GM18498 (cell line): ENCODE results near the gene PTPRT.

Experiments used
- ATAC-seq: cut with Tn5 transposase; IDR thresholded peaks from one replicate; pipeline ENCODE4 v1.9.1; 2021; ENCODE audit warnings: mild to moderate bottlenecking, moderate library complexity; ENCODE audit not compliant: unreplicated experiment

PTPRT gene

DNA sequence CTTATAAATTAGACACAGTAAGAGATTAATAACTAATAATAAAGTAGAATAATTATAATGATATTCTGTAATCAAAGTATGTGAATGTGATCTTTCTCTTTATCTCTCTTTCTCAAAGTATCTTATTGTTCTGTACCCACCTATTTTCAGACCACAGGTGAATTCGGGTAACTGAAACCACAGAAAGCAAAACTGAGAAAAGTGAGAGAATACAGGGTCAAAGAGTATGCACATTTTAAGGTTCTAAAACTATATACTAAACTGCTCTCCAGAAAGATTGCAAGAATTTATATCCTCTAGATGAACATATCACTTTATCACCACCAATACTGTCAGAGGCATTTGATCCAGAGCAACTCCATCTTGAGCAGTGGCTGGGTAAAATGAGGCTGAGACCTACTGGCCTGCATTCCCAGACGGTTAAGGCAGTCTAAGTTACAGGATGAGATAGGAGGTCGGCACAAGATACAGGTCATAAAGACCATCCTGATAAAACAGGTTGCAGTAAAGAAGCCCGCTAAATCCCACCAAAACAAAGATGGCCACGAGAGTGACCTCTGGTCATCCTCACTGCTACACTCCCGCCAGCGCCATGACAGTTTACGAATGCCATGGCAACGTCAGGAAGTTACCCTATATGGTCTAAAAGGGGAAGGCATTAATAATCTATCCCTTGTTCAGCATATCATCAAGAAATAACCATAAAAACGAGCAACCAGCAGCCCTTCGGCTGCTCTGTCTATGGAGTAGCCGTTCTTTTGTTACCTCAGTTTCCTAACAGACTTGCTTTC, 211.3 kb downstream of the PTPRT start:
- ATAC-seq: no peak

DNA sequence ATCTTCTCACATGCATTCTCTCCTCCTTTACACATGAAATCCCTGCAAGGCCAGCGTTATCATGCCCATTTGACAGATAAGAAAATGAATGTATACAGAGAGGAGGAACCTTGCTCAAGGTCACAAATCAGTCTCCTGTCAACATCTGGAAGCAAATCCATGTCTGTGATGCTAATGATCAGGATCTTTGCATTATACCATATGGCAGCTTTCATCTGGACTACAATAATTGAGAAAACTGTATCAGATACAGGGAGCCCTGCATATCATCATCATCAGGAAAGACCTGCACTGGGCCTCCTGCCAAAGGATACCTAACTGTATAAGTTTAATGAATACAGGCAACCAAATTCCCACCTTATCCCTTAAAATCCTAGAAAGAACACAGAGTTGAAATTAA, 213.7 kb downstream of the PTPRT start:
- ATAC-seq: no peak

DNA sequence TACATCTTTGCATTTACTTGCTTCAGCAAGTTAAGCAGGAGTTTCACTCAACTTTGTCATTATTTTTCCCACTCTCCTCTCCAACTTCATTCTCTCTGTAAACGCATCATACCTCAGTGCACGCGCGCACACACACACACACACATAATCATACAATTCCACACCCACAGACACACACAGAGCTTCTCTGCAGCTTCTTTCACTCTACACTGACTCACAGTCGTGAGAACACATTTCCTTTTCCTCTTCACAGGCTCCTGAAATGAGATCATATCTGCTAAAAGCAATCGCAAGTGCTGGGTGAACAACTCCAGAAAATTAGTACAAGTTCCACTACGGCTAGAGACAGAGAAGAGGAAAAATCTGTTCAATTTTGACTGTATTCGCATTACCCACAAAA, 215.4 kb downstream of the PTPRT start:
- no peak for ATAC-seq

DNA sequence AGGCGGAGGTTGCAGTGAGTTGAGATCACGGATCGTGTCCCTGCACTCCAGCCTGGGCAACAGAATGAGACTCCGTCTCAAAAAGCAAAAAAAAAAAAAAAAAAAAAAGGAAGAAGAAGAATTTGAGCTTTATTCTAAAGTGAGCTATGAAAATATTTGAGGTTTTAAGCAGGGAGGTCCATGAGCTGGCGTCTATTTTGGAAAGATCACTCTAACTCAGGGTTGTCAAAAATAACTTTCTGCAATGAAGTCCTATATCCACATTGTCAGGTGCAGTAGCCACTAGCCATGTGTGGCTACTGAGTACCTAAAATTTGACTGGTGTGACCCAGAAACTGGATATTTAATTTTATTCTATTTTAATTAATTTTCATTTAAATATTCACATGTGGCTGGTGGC, 217.1 kb downstream of the PTPRT start:
- no peak for ATAC-seq

DNA sequence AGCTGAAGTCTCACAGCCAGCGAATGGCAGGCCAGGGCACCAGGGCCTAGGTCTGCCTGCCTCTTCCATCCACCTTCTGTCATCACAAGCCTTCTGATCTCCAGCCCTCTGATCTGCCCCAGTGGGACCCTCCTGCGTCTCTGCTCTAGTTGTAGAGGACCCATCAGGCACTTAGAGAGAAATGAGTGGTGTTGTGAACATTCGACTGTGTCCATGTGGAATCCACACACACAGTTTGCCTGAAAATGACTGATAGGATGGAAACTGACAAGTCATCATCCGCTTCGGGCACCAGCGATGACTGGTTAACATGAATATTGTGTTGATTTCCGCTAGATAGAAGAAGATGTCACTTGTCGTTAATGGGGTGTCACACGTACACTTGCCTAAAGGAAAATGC, 221.0 kb downstream of the PTPRT start:
- no peak for ATAC-seq

DNA sequence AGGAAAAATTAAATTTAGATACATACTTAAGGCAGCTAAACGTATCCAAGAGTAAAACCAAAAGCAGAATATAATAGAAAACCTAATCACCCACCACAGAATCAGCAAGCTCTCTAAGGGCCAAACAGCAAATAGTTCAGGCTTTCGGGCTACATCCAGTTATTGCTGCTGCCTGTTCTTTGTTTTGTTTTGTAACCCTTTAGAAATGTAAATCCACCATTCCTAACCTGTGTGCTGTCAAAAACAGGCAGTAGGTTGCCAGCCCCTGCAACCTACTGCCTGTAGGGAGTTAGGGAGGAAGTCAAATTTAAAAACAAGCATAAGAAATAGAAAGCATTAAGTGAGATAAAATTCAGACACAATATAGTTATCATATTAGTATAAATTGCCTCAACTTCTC, 225.9 kb downstream of the PTPRT start:
- no peak for ATAC-seq

DNA sequence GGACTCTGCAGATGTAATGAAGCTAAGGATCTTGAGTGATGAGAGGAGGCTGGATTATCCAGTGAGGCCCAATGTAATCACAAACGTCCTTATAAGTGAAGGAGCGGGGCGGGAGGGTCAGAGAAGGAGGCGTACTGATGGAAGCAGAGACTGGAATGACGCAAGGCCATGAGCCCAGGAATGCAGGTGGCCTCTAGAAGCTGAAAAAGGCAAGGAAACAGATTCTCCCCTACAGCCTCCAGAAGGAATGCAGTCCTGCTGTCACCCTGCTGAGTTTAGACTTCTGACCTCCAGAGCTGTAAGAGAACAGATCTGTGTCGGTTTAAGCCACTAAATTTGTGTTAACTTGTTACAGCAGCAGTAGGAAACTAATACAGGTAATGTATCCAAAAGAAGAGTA, 227.9 kb downstream of the PTPRT start:
- ATAC-seq: no peak

DNA sequence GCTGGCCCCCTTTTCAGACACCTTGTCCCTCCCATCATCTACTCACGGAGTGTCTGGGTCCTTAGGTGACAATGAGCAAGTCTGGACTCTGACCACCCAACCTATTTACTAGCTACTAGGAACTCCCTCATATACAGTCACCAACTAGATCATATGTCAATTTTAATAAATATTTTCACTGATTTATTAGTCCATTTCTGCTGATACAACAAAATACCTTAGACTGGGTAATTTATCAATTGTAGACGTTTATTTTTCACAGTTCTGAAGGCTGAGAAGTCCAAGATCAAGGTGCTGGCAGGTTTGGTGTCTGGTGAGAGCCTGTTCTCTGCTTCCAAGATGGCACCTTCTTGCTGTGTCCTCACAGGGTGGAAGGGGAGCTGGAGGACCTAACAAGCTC, 229.7 kb downstream of the PTPRT start:
- no peak for ATAC-seq

DNA sequence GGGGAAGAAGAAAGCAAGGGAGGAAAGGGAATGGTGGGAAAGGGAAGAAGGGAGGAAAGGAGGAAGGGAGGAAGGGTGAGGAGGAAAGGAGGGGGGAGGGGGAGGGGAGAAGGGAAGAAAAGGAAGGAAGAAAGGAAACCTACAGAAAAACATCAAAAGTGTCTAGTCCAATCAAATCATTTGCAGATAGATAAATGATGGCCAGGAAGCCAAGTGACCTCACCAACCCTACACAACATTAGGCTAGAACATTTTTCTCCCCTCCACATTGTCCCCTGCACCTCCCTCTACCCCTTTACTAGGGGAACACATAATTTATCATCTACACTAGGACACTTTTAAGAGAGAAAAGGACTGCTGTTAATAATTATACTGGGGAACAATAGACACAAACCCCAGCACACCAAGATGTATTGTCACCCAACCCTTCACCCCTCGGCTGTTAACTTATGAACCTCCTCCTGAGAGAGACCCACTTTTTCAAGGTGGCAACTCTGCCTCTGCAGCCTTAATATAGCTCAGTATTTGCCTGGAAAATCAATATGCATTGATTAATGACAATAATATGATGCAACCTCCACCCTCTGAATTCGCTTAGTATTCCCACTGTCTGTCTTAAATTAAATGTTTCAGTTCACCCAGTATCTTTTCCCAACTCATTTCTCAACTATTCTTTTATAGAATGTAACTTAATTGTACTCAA, 231.2 kb downstream of the PTPRT start:
- ATAC-seq: no peak

DNA sequence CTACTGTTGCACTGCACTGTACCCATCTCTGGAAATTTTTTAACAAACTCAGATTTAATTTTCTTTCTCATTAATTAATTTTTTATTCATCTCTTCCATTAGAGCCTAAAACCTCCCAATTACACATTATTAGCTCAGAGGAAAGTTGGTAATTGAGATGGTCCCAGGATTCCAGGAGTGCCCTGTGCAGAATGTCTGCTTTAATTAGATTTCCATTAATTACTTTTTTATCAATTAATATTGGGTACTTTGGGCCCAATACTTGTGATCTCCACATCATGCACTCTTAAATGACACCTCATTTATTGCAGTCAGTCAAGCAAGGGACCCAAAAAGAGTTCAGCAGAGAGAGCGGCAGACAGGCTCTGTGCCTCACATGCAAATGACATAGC, 232.0 kb downstream of the PTPRT start:
- ATAC-seq: no peak

DNA sequence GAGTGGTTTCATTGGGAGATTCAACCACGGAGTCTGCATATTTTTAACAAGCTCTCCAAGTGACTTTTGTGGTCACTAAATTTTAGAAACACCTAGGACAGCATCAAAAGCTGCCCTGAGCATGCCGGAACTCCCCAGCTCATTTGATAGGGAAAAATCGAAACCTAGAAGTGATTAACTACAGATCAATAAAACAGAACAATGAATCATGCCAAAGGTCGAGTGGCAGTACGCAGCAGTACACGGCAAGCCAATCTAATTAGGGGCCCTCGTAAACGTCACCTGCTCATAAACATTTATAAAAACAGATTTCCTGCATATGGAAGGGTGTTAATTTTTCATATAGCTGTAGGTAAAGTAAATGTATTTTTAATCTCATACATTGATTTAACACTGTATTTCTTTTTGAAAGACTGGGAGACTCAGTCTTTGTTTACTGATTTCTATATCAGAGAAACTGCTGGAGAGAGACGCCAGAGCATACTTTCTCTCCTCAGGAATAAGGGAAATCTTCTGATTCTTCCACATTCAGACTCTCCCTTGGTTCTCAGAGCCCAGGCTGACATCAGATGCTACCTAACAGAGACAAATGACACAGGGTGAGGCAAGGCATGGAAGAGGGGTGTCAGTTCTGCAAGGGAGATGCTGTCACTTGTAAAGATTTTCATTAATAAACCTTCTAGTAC, 232.5 kb downstream of the PTPRT start:
- ATAC-seq: no peak

DNA sequence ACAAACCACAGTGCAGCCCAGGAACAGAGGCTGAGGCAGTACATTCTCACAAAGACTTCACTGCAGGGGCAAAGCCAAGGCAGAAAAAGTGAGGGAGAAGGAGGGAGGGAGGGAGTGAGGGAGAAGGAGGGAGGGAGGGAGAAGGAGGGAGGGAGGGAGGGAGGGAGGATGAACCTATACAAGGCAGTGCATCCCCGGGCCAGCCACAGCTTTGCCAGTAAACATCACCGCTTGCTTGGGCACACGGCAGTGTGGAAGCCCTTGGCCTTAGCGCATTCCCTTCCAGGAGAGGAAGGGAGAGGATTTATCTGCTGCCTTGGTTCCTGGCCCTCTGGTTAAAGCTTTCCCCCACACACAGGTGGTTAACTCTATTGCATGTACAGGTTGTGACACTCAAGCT, 234.0 kb downstream of the PTPRT start:
- ATAC-seq: no peak

DNA sequence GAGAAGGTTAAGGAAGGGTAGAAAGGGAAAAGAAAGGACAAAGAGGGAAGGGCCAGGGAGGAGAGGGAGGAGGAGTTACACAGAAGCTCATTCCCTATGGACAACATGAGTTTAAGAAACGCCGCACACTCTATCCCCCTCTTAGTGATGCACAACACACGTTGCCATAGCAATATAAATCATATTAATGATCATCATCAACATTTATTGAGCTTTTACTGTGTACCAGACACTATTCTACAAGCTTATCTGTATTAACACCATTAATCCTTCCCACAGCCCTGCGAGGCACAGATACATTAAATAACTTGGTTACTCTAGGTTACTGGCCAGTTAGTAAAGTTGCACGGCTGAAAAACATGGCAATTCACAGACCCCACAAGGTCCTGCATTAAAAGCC, 234.8 kb downstream of the PTPRT start:
- no peak for ATAC-seq

DNA sequence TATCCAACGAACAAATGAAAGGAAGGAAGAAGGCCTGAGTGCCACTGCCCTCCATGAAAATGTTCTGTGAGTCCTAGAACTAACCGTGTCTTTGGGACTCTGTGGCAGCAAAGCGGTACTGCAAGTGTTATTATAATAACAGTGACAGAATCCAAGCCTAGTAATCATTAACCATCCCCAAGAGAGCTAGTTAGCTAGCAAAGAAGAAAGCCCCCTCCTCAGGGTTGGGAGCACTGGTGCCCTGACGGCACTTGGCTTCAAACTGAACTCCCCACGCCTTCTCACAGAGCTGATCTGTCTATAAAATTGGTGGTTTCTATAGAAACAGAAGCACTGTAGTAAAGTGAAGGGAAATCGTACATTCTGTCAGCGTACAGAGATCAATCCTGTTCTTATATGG, 239.8 kb downstream of the PTPRT start:
- ATAC-seq: no peak

DNA sequence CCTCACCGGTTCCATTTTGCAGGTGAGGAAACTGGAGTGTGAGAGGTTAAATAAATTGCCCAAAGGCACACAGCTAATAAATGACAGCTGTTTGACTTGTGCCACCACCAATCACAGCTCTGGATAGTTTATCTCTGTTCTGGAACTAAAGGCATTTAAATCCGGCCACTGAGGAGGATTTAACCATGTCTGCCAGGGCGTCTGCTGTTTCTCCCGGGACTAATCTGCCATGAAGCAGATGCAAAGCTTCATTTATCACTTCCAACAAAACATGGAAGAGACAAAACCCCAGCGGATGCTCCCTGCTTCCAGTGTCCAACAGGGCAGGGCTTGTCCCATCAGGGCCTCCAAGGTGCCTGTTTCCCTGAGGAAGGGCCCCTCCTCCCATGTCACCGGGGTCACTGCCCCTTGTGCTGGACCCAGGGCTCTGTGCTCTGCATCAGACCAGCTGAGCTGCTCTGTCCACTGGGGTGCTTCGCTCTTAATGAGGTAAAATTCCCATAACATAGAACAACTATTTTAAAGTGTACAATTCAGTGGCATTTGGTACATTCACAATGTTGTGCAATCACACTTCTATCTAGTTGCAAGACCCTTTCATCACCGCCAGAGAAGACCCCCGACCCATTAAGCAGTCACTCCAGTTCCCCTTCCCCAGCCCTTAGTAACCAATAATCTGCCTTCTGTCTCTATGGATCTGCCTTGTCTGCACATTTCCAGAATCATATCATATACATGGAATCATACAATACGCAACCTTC, 244.3 kb downstream of the PTPRT start:
- no peak for ATAC-seq

DNA sequence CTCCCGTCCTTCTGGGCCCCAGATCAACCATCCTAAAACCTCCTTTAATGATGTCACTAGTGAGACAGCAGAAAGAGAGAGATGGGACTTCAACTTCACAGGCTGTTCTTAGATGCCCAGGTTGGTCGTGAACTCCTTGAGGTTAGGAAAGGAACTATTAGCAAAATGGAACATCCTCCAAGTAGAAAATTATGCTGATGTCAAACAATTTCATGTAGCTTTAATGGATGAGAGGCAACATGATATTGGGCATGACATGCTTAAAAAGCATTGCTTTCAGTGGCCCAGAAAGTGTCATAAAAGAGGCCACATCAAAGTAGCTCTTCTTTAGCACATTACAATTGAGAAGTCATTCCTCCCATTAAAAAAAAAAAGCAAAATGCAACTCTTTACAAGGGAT, 248.1 kb downstream of the PTPRT start:
- no peak for ATAC-seq

DNA sequence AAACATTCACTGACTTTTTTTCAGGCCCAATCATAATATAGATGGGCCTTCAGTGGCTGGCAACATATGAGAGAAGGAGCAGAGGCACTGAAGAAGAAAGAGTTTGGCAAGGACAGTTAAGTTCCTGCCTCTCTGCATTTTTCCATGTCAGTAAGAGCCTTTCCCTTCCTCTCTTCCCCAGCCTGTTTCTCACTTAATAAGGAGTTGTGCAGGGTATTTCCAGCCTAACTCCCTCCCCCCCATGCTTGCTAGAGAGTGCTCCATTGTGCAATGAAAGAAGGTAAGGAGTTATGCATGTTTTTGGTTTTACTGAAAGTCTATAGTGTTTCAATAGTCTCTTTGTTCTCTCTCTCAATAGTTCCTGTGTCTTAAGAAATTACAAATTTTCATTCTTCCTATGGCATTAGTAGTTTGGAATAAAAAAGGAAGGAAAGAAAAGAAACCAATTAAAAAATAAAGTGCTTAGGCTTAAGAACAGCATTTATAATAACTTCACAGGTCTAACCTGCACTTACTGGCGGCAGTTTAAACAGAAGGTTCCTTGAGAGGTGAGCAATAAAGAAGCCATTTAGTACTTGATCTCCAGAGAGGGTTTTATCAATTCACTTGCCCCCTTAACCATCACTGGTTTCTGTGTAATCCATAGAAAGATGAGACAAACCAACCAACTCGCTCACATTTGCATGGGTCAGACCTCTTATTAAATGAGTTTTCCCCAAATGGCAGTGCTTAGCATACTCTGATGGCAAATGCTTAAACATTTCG, 251.1 kb downstream of the PTPRT start:
- ATAC-seq: no peak

DNA sequence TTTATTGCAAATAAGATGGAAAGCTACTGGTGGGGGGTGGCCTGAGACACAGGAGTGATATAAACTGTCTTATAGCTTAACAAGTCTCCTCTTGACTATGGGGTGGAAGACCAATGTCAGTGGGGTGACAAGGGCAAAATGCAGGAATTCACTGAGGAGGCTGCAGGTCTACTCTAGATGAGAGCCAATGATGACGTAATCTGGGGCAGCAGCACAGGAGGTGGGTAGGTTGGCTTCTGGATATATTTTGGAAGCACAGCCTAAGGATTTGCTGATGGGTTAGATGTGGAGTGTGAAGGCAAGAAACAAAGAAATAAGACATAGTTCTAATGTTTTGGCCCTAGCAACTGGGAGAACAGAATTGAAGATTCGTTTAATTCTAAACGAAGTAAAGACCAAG, 253.2 kb downstream of the PTPRT start:
- no peak for ATAC-seq

DNA sequence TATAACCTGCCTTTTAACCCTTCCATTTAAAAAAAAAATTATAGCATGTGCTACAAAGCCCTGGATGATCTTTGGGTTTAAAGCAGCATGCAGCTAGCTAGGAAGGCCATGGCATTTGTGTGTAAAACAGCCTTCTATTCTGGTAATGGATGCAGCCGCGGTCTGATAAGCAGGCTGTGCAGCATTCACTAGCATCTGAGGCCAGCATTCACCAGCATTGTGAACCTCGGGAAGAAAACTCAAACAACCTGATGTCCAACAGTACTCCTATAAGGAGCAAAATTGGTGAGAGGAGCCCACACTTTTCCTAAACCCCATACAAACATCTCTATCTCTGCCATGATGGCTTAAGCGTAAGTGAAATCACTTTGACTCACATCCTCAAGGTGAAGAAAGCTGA, 265.5 kb downstream of the PTPRT start:
- no peak for ATAC-seq

DNA sequence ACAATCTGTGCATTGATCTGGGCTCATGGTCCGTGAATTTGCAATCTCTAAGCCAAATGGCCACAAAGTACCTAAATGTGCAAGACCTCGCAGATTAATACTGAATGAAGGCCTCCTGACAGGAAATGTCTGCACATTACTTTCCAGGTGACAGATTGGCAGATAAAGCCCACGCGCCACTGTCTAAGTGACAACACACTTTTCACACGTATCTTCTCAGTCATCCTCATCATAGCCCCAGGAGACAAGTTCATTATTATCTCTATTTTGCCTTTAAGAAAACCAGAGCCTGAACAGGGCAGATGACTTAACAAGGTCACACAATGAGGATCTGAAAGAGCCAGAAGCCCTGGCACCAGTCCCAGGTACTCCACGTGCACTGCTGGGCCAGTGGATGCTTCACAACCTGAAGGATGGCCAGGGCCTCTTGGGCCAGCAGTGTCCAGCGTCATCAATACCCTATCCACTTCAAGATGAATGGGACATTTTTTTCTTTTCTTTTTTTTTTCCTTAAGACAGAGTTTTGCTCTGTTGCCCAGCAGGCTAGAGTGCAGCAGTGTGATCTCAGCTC, 266.3 kb downstream of the PTPRT start:
- ATAC-seq: no peak
